Peyer's patch (tissue), 4 donors: ENCODE results near the gene ZNF71. TPM values are rescaled to one million over a fixed set of nuclear protein-coding genes. Genes with fewer than 3 reads are reported as not detected.
"Not testable (repeated sequence)": the region's sequence is repeated elsewhere in the genome, so short reads cannot be mapped to it uniquely, and the experiment has no call there.

Source experiments
- DNase-seq, 3 donors: peaks; one replicate each; pipeline ENCODE4 v3.0.0-alpha.2; 2017 to 2019
- H3K27ac ChIP-seq, 4 donors: fragments of 200-600 bp; sonication (generic); one replicate each; pipeline ENCODE4 v1.5.1; 2016 to 2019
- H3K27me3 ChIP-seq, 2 donors: fragments of 200-600 bp; sonication (generic); one replicate each; pipeline ENCODE4 v1.5.1; 2019
- H3K36me3 ChIP-seq, 3 donors: fragments of 200-600 bp; sonication (generic); one replicate each; pipeline ENCODE4 v1.5.1; 2016 to 2019
- H3K4me1 ChIP-seq, 4 donors: fragments of 200-600 bp; sonication (generic); one replicate each; pipeline ENCODE4 v1.5.1; 2016 to 2019
- H3K4me3 ChIP-seq, 4 donors: fragments of 200-600 bp; sonication (generic); 1 replicate in 3 of 4; 2 replicates in 1 of 4; pipeline ENCODE4 v1.5.1; 2016 to 2019; ENCODE audit warnings: mild to moderate bottlenecking in 1 of 4
- H3K9me3 ChIP-seq, 4 donors: fragments of 200-600 bp; sonication (generic); one replicate each; pipeline ENCODE4 v1.5.1; 2016 to 2019; ENCODE audit warnings: mild to moderate bottlenecking in 1 of 4
- POLR2A ChIP-seq, 2 donors: fragments of 450-650 bp; IDR thresholded peaks; one replicate each; pipeline ENCODE4 v1.5.1; 2017; ENCODE audit warnings: antibody characterized with exemption in 2 of 2, mild to moderate bottlenecking in 2 of 2, moderate library complexity in 2 of 2
- total RNA-seq, 4 donors: library from RNA; depleted of rRNA; stranded (reverse); fragments of >200 nt; gene quantifications; one replicate each; pipeline ENCODE4 v1.1.0, GENCODE V29; 2016
- TF ChIP-seq, protein P1 (sequence below), 6 experiments: fragments of 450-650 bp in 4 of 6; fragments of 200-600 bp in 2 of 6; sonication (generic) in 1 of 6; IDR thresholded peaks; one replicate each; pipeline ENCODE4 v1.5.1; 2017 to 2019; ENCODE audit warnings: antibody characterized with exemption in 6 of 6, mild to moderate bottlenecking in 3 of 6, moderate library complexity in 1 of 6

Gene ZNF71
- total RNA-seq, 4 donors from 2014 or later: 3.0 to 7.5 (median 6.8) TPM

DNA sequence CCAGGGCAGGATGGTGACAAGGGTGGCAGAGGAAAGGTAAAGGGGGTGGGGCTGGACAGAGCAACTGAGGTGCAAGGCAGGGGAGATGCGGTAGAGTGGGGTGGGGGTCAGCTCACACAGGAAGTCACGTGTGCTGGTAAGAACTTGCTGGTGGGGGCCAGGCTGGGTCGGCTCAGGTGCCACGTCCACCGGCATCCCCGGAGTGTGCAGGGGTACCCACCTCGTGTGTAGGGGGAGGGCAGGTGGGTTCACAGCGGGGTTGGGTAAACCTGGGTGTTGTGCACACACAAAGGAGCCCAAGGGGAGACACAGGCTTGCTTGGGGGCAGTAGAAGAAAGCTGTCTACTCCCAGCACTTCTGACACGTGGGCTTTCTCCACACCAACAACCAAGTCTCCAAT is 73.6 kb downstream of the ZNF71 start:
- Histone ChIP-seq H3K4me1 (peaks cover 0 to 10% (median 5%) of the 10 kb centered on the region in 4 donors), H3K27me3 (no peaks in the 10 kb centered on the region), H3K36me3 (no peaks in the 10 kb centered on the region), H3K4me3 (no peak overlapping the region), H3K9me3 (peaks cover 0 to 15% (median 3%) of the 10 kb centered on the region in 4 donors), H3K27ac (no peak overlapping the region)
- DNase-seq: no peak
- TF ChIP-seq, protein P1, sequence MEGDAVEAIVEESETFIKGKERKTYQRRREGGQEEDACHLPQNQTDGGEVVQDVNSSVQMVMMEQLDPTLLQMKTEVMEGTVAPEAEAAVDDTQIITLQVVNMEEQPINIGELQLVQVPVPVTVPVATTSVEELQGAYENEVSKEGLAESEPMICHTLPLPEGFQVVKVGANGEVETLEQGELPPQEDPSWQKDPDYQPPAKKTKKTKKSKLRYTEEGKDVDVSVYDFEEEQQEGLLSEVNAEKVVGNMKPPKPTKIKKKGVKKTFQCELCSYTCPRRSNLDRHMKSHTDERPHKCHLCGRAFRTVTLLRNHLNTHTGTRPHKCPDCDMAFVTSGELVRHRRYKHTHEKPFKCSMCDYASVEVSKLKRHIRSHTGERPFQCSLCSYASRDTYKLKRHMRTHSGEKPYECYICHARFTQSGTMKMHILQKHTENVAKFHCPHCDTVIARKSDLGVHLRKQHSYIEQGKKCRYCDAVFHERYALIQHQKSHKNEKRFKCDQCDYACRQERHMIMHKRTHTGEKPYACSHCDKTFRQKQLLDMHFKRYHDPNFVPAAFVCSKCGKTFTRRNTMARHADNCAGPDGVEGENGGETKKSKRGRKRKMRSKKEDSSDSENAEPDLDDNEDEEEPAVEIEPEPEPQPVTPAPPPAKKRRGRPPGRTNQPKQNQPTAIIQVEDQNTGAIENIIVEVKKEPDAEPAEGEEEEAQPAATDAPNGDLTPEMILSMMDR (IDR thresholded peaks at IDR 0.05): no peak
- no peak for TF ChIP-seq POLR2A (IDR thresholded peaks at IDR 0.05)

DNA sequence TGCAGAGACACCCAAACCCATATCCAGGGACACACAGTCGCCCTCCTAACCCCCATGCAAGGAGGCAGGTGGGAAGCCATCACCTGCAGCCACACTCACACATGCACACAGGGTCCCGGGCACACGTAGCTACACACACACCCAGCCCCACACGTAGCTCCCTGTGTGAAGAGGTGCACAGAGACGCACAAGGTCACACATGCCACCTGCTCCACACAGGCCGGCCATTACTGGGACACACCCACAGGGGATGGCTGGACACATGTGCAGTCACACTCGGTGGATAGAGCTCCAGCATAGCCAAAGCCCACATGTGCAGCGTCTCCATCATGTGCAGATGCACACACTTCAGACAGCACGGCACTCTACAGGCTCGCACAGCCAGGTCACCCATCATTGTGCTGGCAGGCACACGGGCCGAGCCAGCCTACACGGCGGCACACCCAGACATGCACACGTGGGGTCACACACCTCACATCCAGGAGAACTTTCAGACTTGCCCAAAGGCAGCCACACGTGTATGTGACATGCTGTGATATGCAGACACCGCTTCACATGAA is 75.4 kb downstream of the ZNF71 start:
- DNase-seq: no peak
- Histone ChIP-seq H3K9me3 (peaks cover 0 to 7% (median 2%) of the 10 kb centered on the region in 4 donors), H3K27ac (no peak overlapping the region), H3K4me1 (peaks cover 0 to 10% (median 5%) of the 10 kb centered on the region in 4 donors), H3K4me3 (peak overlapping the region in 3 of 4 donors; percentile 54 to 63 (median 59)), H3K36me3 (no peaks in the 10 kb centered on the region), H3K27me3 (no peaks in the 10 kb centered on the region)
- TF ChIP-seq POLR2A (IDR thresholded peaks at IDR 0.05): no peak
- TF ChIP-seq, protein P1 (IDR thresholded peaks at IDR 0.05): no peak

DNA sequence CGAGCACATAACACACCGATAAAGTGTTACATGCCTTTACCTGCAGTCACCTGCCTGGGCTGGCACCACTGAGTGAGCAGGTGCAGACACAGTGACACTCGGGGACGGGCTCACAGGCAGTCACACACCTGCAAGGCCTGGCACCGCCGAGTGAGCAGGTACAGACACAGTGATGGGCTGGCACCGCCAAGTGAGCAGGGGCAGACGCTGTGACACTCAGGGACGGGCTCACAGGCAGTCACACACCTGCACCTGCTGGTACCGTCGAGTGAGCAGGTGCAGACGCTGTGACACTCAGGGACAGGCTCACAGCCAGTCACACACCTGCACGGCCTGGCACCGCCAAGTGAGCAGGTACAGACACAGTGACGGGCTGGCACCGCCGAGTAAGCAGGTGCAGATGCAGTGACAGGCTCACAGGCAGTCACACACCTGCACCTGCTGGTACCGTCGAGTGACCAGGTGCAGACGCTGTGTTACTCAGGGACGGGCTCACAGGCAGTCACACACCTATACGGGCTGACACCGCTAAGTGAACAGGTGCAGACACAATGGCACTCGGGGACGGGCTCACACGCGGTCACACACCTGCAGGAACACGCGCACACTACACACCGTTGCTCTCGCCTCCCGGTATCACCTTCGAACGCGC is 76.0 kb downstream of the ZNF71 start:
- Histone ChIP-seq H3K27ac (peak overlapping the region in 2 of 4 donors; percentile 35 to 57), H3K27me3 (no peaks in the 10 kb centered on the region), H3K36me3 (no peaks in the 10 kb centered on the region), H3K4me3 (peak overlapping the region; percentile 33 to 63 (median 56)), H3K9me3 (peaks cover 0 to 7% (median 2%) of the 10 kb centered on the region in 4 donors), H3K4me1 (peaks cover 0 to 10% (median 5%) of the 10 kb centered on the region in 4 donors)
- DNase-seq: no peak
- TF ChIP-seq POLR2A (IDR thresholded peaks at IDR 0.05): no peak
- TF ChIP-seq, protein P1 (IDR thresholded peaks at IDR 0.05): no peak

DNA sequence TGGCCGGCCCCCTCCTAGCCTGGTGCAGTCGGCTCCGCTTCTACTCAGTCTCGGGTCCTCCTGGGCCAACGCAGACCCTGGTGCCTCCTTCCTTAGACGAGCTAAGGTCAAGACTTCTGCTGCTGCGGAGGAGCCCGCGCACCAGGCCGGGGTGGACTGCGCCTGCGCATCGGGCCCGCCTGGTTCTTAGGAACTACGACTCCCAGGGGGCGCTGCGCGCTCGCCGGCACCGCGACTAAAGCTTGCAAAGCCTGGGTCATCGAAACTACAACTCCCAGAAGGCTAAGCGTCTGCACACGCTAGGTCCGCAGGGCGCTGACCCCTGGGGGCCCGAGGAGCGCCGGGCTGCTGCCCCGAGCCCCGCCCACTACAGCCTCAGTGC is 76.5 kb downstream of the ZNF71 start, which contains the start of gene ZNF835:
ZNF835 (minus strand) TSS at position 145 of the 382 bp plus-strand sequence. CDS start 6,559 bp downstream, outside the sequence.
- no peaks in the 10 kb centered on the region for H3K27me3 ChIP-seq
- peak within 1 kb of the TSS; percentile 33 to 63 (median 56) for H3K4me3 ChIP-seq
- peak within 1 kb of the TSS in 2 of 4 donors; percentile 35 to 57 for H3K27ac ChIP-seq
- no peak for TF ChIP-seq POLR2A (IDR thresholded peaks at IDR 0.05)
- TF ChIP-seq, protein P1 (IDR thresholded peaks at IDR 0.05): peak in 2 of 6 experiments; percentile 6 to 7
- no peaks in the 10 kb centered on the region for H3K36me3 ChIP-seq
- peaks cover 0 to 10% (median 5%) of the 10 kb centered on the region in 4 donors for H3K4me1 ChIP-seq
- H3K9me3 ChIP-seq: peaks cover 0 to 7% (median 2%) of the 10 kb centered on the region in 4 donors
- DNase-seq: peak; percentile 70 to 96 (median 90)

DNA sequence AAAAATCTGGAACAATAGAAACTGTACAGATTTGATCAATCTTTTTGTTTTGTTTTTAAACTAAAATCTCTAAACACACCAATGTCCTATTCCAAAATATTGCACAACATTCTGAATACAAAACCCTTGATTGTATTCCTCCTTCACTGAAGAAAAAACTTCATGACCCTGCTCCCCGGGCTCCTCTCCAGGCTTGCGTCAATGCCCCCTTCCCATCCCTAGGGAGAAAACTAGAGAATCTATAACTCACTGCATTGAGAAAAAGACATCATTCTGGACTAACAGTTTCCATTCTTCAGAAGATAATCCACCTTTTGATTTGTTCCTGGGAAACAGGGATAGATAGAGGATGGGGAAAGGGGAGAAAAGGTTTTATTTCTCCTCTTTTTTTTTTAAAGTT is 77.5 kb downstream of the ZNF71 start:
- H3K4me1 ChIP-seq, H3K27me3 ChIP-seq, DNase-seq, H3K36me3 ChIP-seq, H3K4me3 ChIP-seq, H3K27ac ChIP-seq, H3K9me3 ChIP-seq: not testable (repeated sequence)

Other genes with a start within 250 kb of the ZNF71 start
- 10 to 100 TPM in 1 of 4 donors, 1 to 10 TPM in 3; 1.9 to 10.7 (median 3.0) TPM for gene ZNF582, start 201.8 kb upstream of the ZNF71 start, total RNA-seq
- 1 to 10 TPM; 1.3 to 3.6 (median 3.3) TPM for gene ZNF583, start 191.0 kb upstream of the ZNF71 start, total RNA-seq
- under 1 TPM in 2 of 4 donors, not detected in 2; 0.54 to 0.95 TPM for gene ZNF667, start 118.0 kb upstream of the ZNF71 start, total RNA-seq
- 1 to 10 TPM; 1.1 to 7.4 (median 2.1) TPM for gene ZNF471, start 87.4 kb upstream of the ZNF71 start, total RNA-seq
- gene ZFP28, start 56.4 kb upstream of the ZNF71 start, total RNA-seq: 10 to 100 TPM in 1 of 4 donors, 1 to 10 TPM in 3; 3.9 to 28.9 (median 8.1) TPM
- gene ZNF470, start 27.8 kb upstream of the ZNF71 start, total RNA-seq: 1 to 10 TPM in 3 of 4 donors, under 1 TPM in 1; 0.53 to 7.4 (median 3.0) TPM
- 1 to 10 TPM in 1 of 4 donors, not detected in 3; 2.1 TPM for gene SMIM17, start 47.9 kb downstream of the ZNF71 start, total RNA-seq
- gene ZNF835, start 76.5 kb downstream of the ZNF71 start, total RNA-seq: 1 to 10 TPM in 3 of 4 donors, under 1 TPM in 1; 0.94 to 1.7 (median 1.2) TPM
- 1 to 10 TPM in 3 of 4 donors, under 1 TPM in 1; 0.53 to 5.8 (median 1.9) TPM for gene PEG3, start 245.4 kb downstream of the ZNF71 start, total RNA-seq
- gene ZIM2, start 245.4 kb downstream of the ZNF71 start, total RNA-seq: not detected